Neural progenitor cell (in vitro differentiated cells): ENCODE measurements around the gene R3HDM2. TPM values are rescaled to one million over a fixed set of nuclear protein-coding genes. Genes with fewer than 3 reads are reported as not detected.

Experiments used
- DNase-seq: peaks from one replicate; pipeline ENCODE4 v3.0.0-alpha.2; 2016; ENCODE audit warnings: low spot score
- H2AFZ ChIP-seq: fragments of 200-600 bp; sonication (generic); replicated peaks from 2 replicates; pipeline ENCODE4 v1.6.1; 2016; ENCODE audit warnings: antibody characterized with exemption
- H3F3A ChIP-seq: fragments of 200-600 bp; sonication (generic); 2 replicates; pipeline ENCODE4 v1.6.1; 2016; ENCODE audit warnings: antibody characterized with exemption, low read depth
- H3K27ac ChIP-seq: fragments of 200-600 bp; sonication (generic); 2 replicates; pipeline ENCODE4 v1.5.1; 2016; ENCODE audit warnings: mild to moderate bottlenecking
- H3K27me3 ChIP-seq: fragments of 200-600 bp; sonication (generic); 2 replicates; pipeline ENCODE4 v1.6.1; 2016; ENCODE audit warnings: mild to moderate bottlenecking, moderate library complexity
- H3K36me3 ChIP-seq: fragments of 200-600 bp; sonication (generic); 2 replicates; pipeline ENCODE4 v1.5.1; 2016
- H3K4me1 ChIP-seq: fragments of 200-600 bp; sonication (generic); 2 replicates; pipeline ENCODE4 v1.6.1; 2016; ENCODE audit warnings: mixed run types
- H3K4me2 ChIP-seq: fragments of 200-600 bp; sonication (generic); 2 replicates; pipeline ENCODE4 v1.6.1; 2016
- H3K4me3 ChIP-seq: fragments of 200-600 bp; sonication (generic); 2 replicates; pipeline ENCODE4 v1.5.1; 2016
- H3K79me2 ChIP-seq: fragments of 200-600 bp; sonication (generic); 2 replicates; pipeline ENCODE4 v1.6.1; 2016; ENCODE audit warnings: low read depth
- H3K9ac ChIP-seq: fragments of 200-600 bp; sonication (generic); 2 replicates; pipeline ENCODE4 v1.6.1; 2016
- H3K9me3 ChIP-seq: fragments of 200-600 bp; sonication (generic); 2 replicates; pipeline ENCODE4 v1.5.1; 2016; ENCODE audit warnings: low read depth
- H4K20me1 ChIP-seq: fragments of 200-600 bp; sonication (generic); 2 replicates; pipeline ENCODE4 v1.6.1; 2016; ENCODE audit warnings: low read depth
- H3K27ac Mint-ChIP-seq: 3 replicates; pipeline ENCODE4 v1.8.0; 2021; ENCODE audit warnings: mixed read lengths
- H3K27me3 Mint-ChIP-seq: 2 replicates; pipeline ENCODE4 v1.8.0; 2022; ENCODE audit warnings: low read depth, mild to moderate bottlenecking, inconsistent platforms, moderate library complexity, mixed read lengths; ENCODE audit not compliant: insufficient read depth
- H3K36me3 Mint-ChIP-seq: 3 replicates; pipeline ENCODE4 v1.8.0; 2021; ENCODE audit warnings: mixed read lengths
- H3K4me1 Mint-ChIP-seq: 3 replicates; pipeline ENCODE4 v1.8.0; 2021; ENCODE audit warnings: mixed read lengths
- H3K4me3 Mint-ChIP-seq: 3 replicates; pipeline ENCODE4 v1.8.0; 2021; ENCODE audit warnings: mild to moderate bottlenecking, moderate library complexity, mixed read lengths
- H3K9me3 Mint-ChIP-seq: 3 replicates; pipeline ENCODE4 v1.8.0; 2020; ENCODE audit warnings: mixed read lengths
- EZH2 ChIP-seq: fragments of 200-600 bp; sonication (generic); IDR thresholded peaks from 2 replicates; pipeline ENCODE4 v1.6.1; 2017; ENCODE audit warnings: antibody characterized with exemption, mild to moderate bottlenecking, moderate library complexity
- EZH2phosphoT487 ChIP-seq: fragments of 200-600 bp; sonication (generic); IDR thresholded peaks from 2 replicates; pipeline ENCODE4 v1.6.1; 2017; ENCODE audit warnings: antibody characterized with exemption
- total RNA-seq: library from RNA; depleted of rRNA; stranded (reverse); fragments of >200 nt; gene quantifications from 2 replicates; pipeline ENCODE4 v1.2.3, GENCODE V29; 2015; ENCODE audit warnings: low replicate concordance
- TF ChIP-seq, protein P1 (sequence below): fragments of 200-600 bp; sonication (generic); IDR thresholded peaks from 2 replicates; pipeline ENCODE4 v1.5.1; 2017; ENCODE audit warnings: antibody characterized with exemption, mild to moderate bottlenecking

The R3HDM2 gene
- total RNA-seq, 1 donor from 2014 or later = 40.0 TPM

- Histone ChIP-seq H3K79me2 (no peaks in the 10 kb centered on the region), H3K9ac (no peak overlapping the region), H3K27me3 (peaks cover 16% of the 10 kb centered on the region), H3K9me3 (no peaks in the 10 kb centered on the region), H4K20me1 (peaks cover 20% of the 10 kb centered on the region), H2AFZ (no peak overlapping the region), H3K36me3 (no peaks in the 10 kb centered on the region), H3F3A (peaks cover 33% of the 10 kb centered on the region), H3K4me1 (peaks cover 20% of the 10 kb centered on the region), H3K27ac (peak overlapping the region; percentile 35), H3K4me3 (peak overlapping the region; percentile 53), H3K4me2 (peak overlapping the region; percentile 86)
- peaks cover 39% of the 10 kb centered on the region for H3K27me3 Mint-ChIP-seq
- peak overlapping the region; percentile 89 for H3K4me3 Mint-ChIP-seq
- TF ChIP-seq EZH2phosphoT487 (no peak), EZH2 (no peak)
- TF ChIP-seq, protein P1, sequence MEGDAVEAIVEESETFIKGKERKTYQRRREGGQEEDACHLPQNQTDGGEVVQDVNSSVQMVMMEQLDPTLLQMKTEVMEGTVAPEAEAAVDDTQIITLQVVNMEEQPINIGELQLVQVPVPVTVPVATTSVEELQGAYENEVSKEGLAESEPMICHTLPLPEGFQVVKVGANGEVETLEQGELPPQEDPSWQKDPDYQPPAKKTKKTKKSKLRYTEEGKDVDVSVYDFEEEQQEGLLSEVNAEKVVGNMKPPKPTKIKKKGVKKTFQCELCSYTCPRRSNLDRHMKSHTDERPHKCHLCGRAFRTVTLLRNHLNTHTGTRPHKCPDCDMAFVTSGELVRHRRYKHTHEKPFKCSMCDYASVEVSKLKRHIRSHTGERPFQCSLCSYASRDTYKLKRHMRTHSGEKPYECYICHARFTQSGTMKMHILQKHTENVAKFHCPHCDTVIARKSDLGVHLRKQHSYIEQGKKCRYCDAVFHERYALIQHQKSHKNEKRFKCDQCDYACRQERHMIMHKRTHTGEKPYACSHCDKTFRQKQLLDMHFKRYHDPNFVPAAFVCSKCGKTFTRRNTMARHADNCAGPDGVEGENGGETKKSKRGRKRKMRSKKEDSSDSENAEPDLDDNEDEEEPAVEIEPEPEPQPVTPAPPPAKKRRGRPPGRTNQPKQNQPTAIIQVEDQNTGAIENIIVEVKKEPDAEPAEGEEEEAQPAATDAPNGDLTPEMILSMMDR = no peak
- no peaks in the 10 kb centered on the region for H3K36me3 Mint-ChIP-seq
- H3K27ac Mint-ChIP-seq = no peak overlapping the region
- peak; percentile 87 for DNase-seq
- no peaks in the 10 kb centered on the region for H3K9me3 Mint-ChIP-seq
- peaks cover 30% of the 10 kb centered on the region for H3K4me1 Mint-ChIP-seq
These were observed 30.6 kb upstream of the R3HDM2 start for GRCh38 chr12:57461276-57461916.

DNA sequence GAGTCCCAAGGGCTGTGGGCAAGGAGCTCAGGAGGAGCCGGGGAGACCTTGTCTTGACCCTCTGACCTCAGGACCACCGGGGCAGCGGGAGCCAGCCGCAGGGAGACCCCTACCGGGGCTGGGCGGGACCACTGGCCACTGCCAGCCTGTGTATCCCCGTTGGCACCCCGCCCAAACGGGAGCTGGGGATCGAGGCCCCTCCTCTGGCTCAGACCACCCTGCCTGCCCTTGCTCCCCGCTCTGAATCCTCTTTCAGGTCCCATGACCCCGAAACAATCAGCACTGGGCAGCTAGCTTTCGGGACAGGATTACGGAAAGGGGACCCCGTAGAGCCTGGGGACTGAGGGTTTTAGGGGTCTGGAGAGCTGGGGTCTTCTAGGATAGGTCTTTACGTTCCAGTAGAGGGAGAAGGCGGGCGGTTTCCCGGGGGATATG is 30.0 kb upstream of the R3HDM2 start:
- Histone ChIP-seq H3F3A (peaks cover 33% of the 10 kb centered on the region), H3K4me3 (peak overlapping the region; percentile 53), H3K27me3 (peaks cover 16% of the 10 kb centered on the region), H3K9me3 (no peaks in the 10 kb centered on the region), H3K27ac (peak overlapping the region; percentile 35), H3K9ac (no peak overlapping the region), H3K4me2 (peak overlapping the region; percentile 86), H3K36me3 (no peaks in the 10 kb centered on the region), H4K20me1 (peaks cover 20% of the 10 kb centered on the region), H3K4me1 (peaks cover 22% of the 10 kb centered on the region), H3K79me2 (no peaks in the 10 kb centered on the region), H2AFZ (no peak overlapping the region)
- Mint-ChIP-seq H3K4me1 (peaks cover 34% of the 10 kb centered on the region), H3K9me3 (no peaks in the 10 kb centered on the region), H3K4me3 (peak overlapping the region; percentile 89), H3K27ac (no peak overlapping the region), H3K27me3 (peaks cover 39% of the 10 kb centered on the region), H3K36me3 (no peaks in the 10 kb centered on the region)
- TF ChIP-seq, protein P1 = peak; percentile 35
- TF ChIP-seq EZH2 (no peak), EZH2phosphoT487 (no peak)
- DNase-seq = peak; percentile 96

DNA sequence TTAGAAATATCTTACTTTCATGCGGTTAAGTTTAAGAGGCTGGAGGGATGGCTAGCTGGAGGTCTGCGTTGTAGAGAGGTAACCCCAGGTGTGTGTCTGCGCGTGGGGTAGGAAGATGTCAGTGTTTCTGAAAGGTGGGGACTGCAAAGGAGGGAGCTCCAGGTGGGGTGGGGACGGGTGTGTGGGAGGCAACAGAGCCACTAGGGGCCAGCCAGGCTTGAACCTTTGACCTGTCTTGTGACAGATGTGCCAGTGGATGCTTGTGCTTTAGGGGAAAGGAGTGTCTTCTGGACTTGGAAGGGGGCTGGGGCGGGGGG is 29.6 kb upstream of the R3HDM2 start:
- Histone ChIP-seq H4K20me1 (peaks cover 20% of the 10 kb centered on the region), H3K4me3 (peak overlapping the region; percentile 56), H3K27ac (no peak overlapping the region), H3K4me1 (peaks cover 25% of the 10 kb centered on the region), H3K4me2 (peak overlapping the region; percentile 86), H3F3A (peaks cover 33% of the 10 kb centered on the region), H2AFZ (no peak overlapping the region), H3K9ac (no peak overlapping the region), H3K36me3 (no peaks in the 10 kb centered on the region), H3K27me3 (peaks cover 16% of the 10 kb centered on the region), H3K79me2 (no peaks in the 10 kb centered on the region), H3K9me3 (no peaks in the 10 kb centered on the region)
- H3K36me3 Mint-ChIP-seq = no peaks in the 10 kb centered on the region
- H3K27ac Mint-ChIP-seq = no peak overlapping the region
- peak overlapping the region; percentile 89 for H3K4me3 Mint-ChIP-seq
- H3K27me3 Mint-ChIP-seq = peaks cover 36% of the 10 kb centered on the region
- peaks cover 38% of the 10 kb centered on the region for H3K4me1 Mint-ChIP-seq
- H3K9me3 Mint-ChIP-seq = no peaks in the 10 kb centered on the region
- TF ChIP-seq EZH2 (peak; percentile 6), EZH2phosphoT487 (no peak)
- TF ChIP-seq, protein P1 = no peak
- no peak for DNase-seq
